Mammary epithelial cell (primary cell): ENCODE data around the gene ANKRD62.

Experiments used
- EZH2 ChIP-seq: IDR thresholded peaks from 2 replicates; pipeline ENCODE4 v1.6.1; 2012; ENCODE audit warnings: low read length, inconsistent platforms, borderline replicate concordance
- TF ChIP-seq, protein P1 (sequence below), 2 donors: IDR thresholded peaks in 1 of 2; conservative IDR thresholded peaks in 1 of 2; 2 replicates each; pipeline ENCODE4 v1.5.1; 2011 to 2012; ENCODE audit warnings: inconsistent platforms in 2 of 2, low read length in 2 of 2, mild to moderate bottlenecking in 2 of 2, control low read depth in 1 of 2, low read depth in 1 of 2; ENCODE audit not compliant: insufficient read depth in 1 of 2; ENCODE audit errors: extremely low read depth in 1 of 2

DNA sequence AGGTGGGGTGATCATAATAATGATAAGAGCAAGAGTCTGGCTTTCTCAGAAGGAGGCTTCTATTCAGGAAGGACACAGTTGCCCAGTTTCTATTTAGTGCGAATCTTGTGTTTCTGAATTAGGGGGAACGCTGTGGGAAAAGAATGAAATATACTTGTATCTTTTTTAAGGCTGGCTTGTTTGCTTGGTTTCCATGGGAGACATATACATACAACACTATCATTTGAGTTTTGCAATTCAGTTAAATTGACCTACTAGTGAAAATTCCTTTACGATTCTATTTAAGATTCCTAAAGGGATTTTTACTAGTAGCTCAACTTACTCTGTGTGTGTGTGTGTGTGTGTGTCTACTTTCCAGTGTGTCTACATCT is 24.7 kb upstream of the ANKRD62 start:
- TF ChIP-seq, protein P1, sequence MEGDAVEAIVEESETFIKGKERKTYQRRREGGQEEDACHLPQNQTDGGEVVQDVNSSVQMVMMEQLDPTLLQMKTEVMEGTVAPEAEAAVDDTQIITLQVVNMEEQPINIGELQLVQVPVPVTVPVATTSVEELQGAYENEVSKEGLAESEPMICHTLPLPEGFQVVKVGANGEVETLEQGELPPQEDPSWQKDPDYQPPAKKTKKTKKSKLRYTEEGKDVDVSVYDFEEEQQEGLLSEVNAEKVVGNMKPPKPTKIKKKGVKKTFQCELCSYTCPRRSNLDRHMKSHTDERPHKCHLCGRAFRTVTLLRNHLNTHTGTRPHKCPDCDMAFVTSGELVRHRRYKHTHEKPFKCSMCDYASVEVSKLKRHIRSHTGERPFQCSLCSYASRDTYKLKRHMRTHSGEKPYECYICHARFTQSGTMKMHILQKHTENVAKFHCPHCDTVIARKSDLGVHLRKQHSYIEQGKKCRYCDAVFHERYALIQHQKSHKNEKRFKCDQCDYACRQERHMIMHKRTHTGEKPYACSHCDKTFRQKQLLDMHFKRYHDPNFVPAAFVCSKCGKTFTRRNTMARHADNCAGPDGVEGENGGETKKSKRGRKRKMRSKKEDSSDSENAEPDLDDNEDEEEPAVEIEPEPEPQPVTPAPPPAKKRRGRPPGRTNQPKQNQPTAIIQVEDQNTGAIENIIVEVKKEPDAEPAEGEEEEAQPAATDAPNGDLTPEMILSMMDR (conservative IDR thresholded peaks at IDR 0.05 in 1 of 2, IDR thresholded peaks at IDR 0.05 in 1 of 2; ENCODE audit: extremely low read depth in 1 of 2, insufficient read depth in 1 of 2, low read depth in 1 of 2, low read length in 2 of 2), result no peak
- TF ChIP-seq EZH2, result no peak
